Duodenal mucosa (tissue), 2 donors: ENCODE results near the gene PALMD.

Experiments
- H3K27ac ChIP-seq: one replicate; pipeline ENCODE4 v1.7.0; 2013; ENCODE audit warnings: low read depth, low read length
- H3K27me3 ChIP-seq, 2 donors: one replicate each; pipeline ENCODE4 v1.7.0; 2013; ENCODE audit warnings: low read length in 2 of 2, control low read depth in 1 of 2; ENCODE audit not compliant: insufficient read depth in 2 of 2, control insufficient read depth in 1 of 2
- H3K36me3 ChIP-seq, 2 donors: one replicate each; pipeline ENCODE4 v1.7.0; 2013; ENCODE audit warnings: low read length in 2 of 2, control low read depth in 1 of 2; ENCODE audit not compliant: insufficient read depth in 2 of 2, control insufficient read depth in 1 of 2
- H3K4me1 ChIP-seq, 2 donors: one replicate each; pipeline ENCODE4 v1.7.0; 2013; ENCODE audit warnings: low read length in 2 of 2, control low read depth in 1 of 2; ENCODE audit not compliant: insufficient read depth in 2 of 2, control insufficient read depth in 1 of 2
- H3K4me3 ChIP-seq, 2 donors: one replicate each; pipeline ENCODE4 v1.7.0; 2013; ENCODE audit warnings: low read length in 2 of 2, low read depth in 1 of 2
- H3K9ac ChIP-seq, 2 donors: one replicate each; pipeline ENCODE4 v1.7.0; 2013; ENCODE audit warnings: low read length in 2 of 2, low read depth in 1 of 2
- H3K9me3 ChIP-seq, 2 donors: one replicate each; pipeline ENCODE4 v1.7.0; 2013; ENCODE audit warnings: low read length in 2 of 2, control low read depth in 1 of 2; ENCODE audit not compliant: control insufficient read depth in 1 of 2

Gene PALMD

GRCh38 chr1:99634971-99635624, 10.8 kb upstream of the PALMD start:
- Histone ChIP-seq H3K27me3 (no peaks in the 10 kb centered on the region), H3K4me1 (no peaks in the 10 kb centered on the region), H3K27ac (no peak overlapping the region), H3K4me3 (no peak overlapping the region), H3K9me3 (no peaks in the 10 kb centered on the region), H3K36me3 (no peaks in the 10 kb centered on the region), H3K9ac (no peak overlapping the region)

GRCh38 chr1:99635664-99636063, 10.2 kb upstream of the PALMD start:
- Histone ChIP-seq H3K4me1 (no peaks in the 10 kb centered on the region), H3K4me3 (no peak overlapping the region), H3K27me3 (no peaks in the 10 kb centered on the region), H3K36me3 (no peaks in the 10 kb centered on the region), H3K9me3 (no peaks in the 10 kb centered on the region), H3K27ac (no peak overlapping the region), H3K9ac (no peak overlapping the region)

- Histone ChIP-seq H3K9me3 (no peaks in the 10 kb centered on the region), H3K36me3 (no peaks in the 10 kb centered on the region), H3K9ac (no peak overlapping the region), H3K4me3 (no peak overlapping the region), H3K27me3 (no peaks in the 10 kb centered on the region), H3K4me1 (no peaks in the 10 kb centered on the region), H3K27ac (no peak overlapping the region)
Observed at GRCh38 chr1:99636647-99637175, 9.2 kb upstream of the PALMD start.

GRCh38 chr1:99638853-99639252, 7.1 kb upstream of the PALMD start:
- H3K36me3 ChIP-seq, result no peaks in the 10 kb centered on the region
- no peak overlapping the region for H3K9ac ChIP-seq
- no peak overlapping the region for H3K4me3 ChIP-seq
- no peak overlapping the region for H3K27ac ChIP-seq
- no peaks in the 10 kb centered on the region for H3K9me3 ChIP-seq
- no peaks in the 10 kb centered on the region for H3K27me3 ChIP-seq
- no peaks in the 10 kb centered on the region for H3K4me1 ChIP-seq

GRCh38 chr1:99639408-99639807, 6.5 kb upstream of the PALMD start:
- Histone ChIP-seq H3K9me3 (no peaks in the 10 kb centered on the region), H3K9ac (no peak overlapping the region), H3K4me1 (no peaks in the 10 kb centered on the region), H3K27ac (no peak overlapping the region), H3K27me3 (no peaks in the 10 kb centered on the region), H3K4me3 (no peak overlapping the region), H3K36me3 (no peaks in the 10 kb centered on the region)

- H3K4me3 ChIP-seq, result no peak overlapping the region
- H3K27ac ChIP-seq, result no peak overlapping the region
- no peaks in the 10 kb centered on the region for H3K9me3 ChIP-seq
- H3K9ac ChIP-seq, result no peak overlapping the region
- H3K4me1 ChIP-seq, result no peaks in the 10 kb centered on the region
- H3K27me3 ChIP-seq, result no peaks in the 10 kb centered on the region
- H3K36me3 ChIP-seq, result no peaks in the 10 kb centered on the region
Observed at GRCh38 chr1:99639945-99640344, 6.0 kb upstream of the PALMD start.

- H3K4me1 ChIP-seq, result no peaks in the 10 kb centered on the region
- no peak overlapping the region for H3K4me3 ChIP-seq
- no peaks in the 10 kb centered on the region for H3K9me3 ChIP-seq
- H3K27ac ChIP-seq, result no peak overlapping the region
- no peaks in the 10 kb centered on the region for H3K36me3 ChIP-seq
- H3K27me3 ChIP-seq, result peaks cover 0 to under 1% of the 10 kb centered on the region in 2 donors
- no peak overlapping the region for H3K9ac ChIP-seq
Observed at GRCh38 chr1:99640672-99641071, 5.2 kb upstream of the PALMD start.

GRCh38 chr1:99641558-99641957, 4.4 kb upstream of the PALMD start:
- H3K4me1 ChIP-seq, result no peaks in the 10 kb centered on the region
- H3K36me3 ChIP-seq, result no peaks in the 10 kb centered on the region
- peaks cover 0 to 3% of the 10 kb centered on the region in 2 donors for H3K27me3 ChIP-seq
- no peak overlapping the region for H3K4me3 ChIP-seq
- H3K9me3 ChIP-seq, result no peaks in the 10 kb centered on the region
- no peak overlapping the region for H3K9ac ChIP-seq
- no peak overlapping the region for H3K27ac ChIP-seq

- Histone ChIP-seq H3K27me3 (peaks cover 0 to 3% of the 10 kb centered on the region in 2 donors), H3K4me3 (no peak overlapping the region), H3K9ac (no peak overlapping the region), H3K9me3 (no peaks in the 10 kb centered on the region), H3K27ac (no peak overlapping the region), H3K36me3 (no peaks in the 10 kb centered on the region), H3K4me1 (no peaks in the 10 kb centered on the region)
Observed at GRCh38 chr1:99642053-99642452, 3.9 kb upstream of the PALMD start.

GRCh38 chr1:99643021-99643779, 2.7 kb upstream of the PALMD start:
- Histone ChIP-seq H3K4me1 (no peaks in the 10 kb centered on the region), H3K36me3 (no peaks in the 10 kb centered on the region), H3K9me3 (no peaks in the 10 kb centered on the region), H3K27me3 (peaks cover 0 to 3% of the 10 kb centered on the region in 2 donors), H3K4me3 (no peak overlapping the region), H3K27ac (no peak overlapping the region), H3K9ac (no peak overlapping the region)
